Erythroblast (primary cell): ENCODE results near the gene METRNL.

Experiments used
- GATA1 ChIP-seq: IDR thresholded peaks from 2 replicates; pipeline ENCODE4 v1.6.1; 2011; ENCODE audit warnings: low read depth, mild to moderate bottlenecking, control low read depth, low read length, moderate library complexity
- POLR2A ChIP-seq: IDR thresholded peaks from 2 replicates; pipeline ENCODE4 v1.6.1; 2011; ENCODE audit warnings: mild to moderate bottlenecking, low read length

DNA sequence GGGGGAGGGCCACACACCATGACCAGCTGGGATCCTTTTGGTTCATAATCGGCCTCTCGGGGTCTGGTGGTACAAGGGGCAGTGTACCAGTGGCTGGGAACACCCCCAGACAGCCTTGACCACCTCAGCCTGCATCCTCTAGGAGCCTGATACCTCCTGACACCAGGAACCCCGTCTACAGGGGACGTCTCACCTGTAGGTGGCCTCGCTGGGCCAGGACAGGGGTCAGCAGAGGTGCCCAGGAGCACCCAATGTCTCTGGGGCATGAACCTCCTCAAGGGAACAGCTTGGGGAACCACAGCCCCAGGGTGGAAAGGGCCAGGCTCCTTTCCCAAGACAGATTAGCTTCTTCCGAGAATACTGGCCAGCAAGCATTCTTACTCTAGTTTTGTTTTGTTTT, 2.5 kb upstream of the METRNL start:
- no peak for TF ChIP-seq POLR2A
- TF ChIP-seq GATA1 = no peak
